WTC11 (cell line): ENCODE measurements around the gene CD86. TPM values are rescaled to one million over a fixed set of nuclear protein-coding genes. Genes with fewer than 3 reads are reported as not detected.

Source experiments
- ATAC-seq: fragments of 200-7000 bp; cut with Tn5 transposase; 2 replicates; pipeline ENCODE4 v1.10.0; 2021; ENCODE audit warnings: mild to moderate bottlenecking, moderate library complexity
- CTCF ChIA-PET: fragments of 300-600 bp; sonication (Branson Sonifier 250); formaldehyde crosslinking; loops from one replicate; lab custom pipeline; 2021; ENCODE audit warnings: antibody characterized with exemption; lab: Charles Lee
- POLR2A ChIA-PET: fragments of 350-600 bp; sonication (Branson Sonifier 250); formaldehyde crosslinking; loops from one replicate; lab custom pipeline; 2021; ENCODE audit warnings: antibody characterized with exemption; lab: Charles Lee
- DNase-seq: peaks from one replicate; pipeline ENCODE4 v3.0.0; 2021; ENCODE audit warnings: low spot score
- H3K27ac Mint-ChIP-seq: 2 replicates; pipeline ENCODE4 v1.8.0; 2021; ENCODE audit warnings: mixed read lengths
- H3K27me3 Mint-ChIP-seq: 2 replicates; pipeline ENCODE4 v1.8.0; 2021; ENCODE audit warnings: low read depth, mild to moderate bottlenecking, moderate library complexity, mixed read lengths
- H3K36me3 Mint-ChIP-seq: 2 replicates; pipeline ENCODE4 v1.8.0; 2021; ENCODE audit warnings: mixed read lengths
- H3K4me1 Mint-ChIP-seq: 2 replicates; pipeline ENCODE4 v1.8.0; 2022; ENCODE audit warnings: mixed read lengths
- H3K4me3 Mint-ChIP-seq: 2 replicates; pipeline ENCODE4 v1.8.0; 2021; ENCODE audit warnings: mild to moderate bottlenecking, moderate library complexity, mixed read lengths
- H3K9me3 Mint-ChIP-seq: 2 replicates; pipeline ENCODE4 v1.8.0; 2021; ENCODE audit warnings: mixed read lengths
- E2F4 ChIP-seq: sonication (generic); formaldehyde crosslinking; IDR thresholded peaks from 2 replicates; pipeline ENCODE4 v1.8.1; 2022; ENCODE audit warnings: low read depth, mild to moderate bottlenecking, moderate library complexity, missing genetic modification reagents, borderline replicate concordance
- ELF4 ChIP-seq: sonication (generic); formaldehyde crosslinking; IDR thresholded peaks from 2 replicates; pipeline ENCODE4 v1.8.1; 2022; ENCODE audit warnings: low read depth, mild to moderate bottlenecking, moderate library complexity, missing genetic modification reagents
- ESRRA ChIP-seq: sonication (generic); formaldehyde crosslinking; IDR thresholded peaks from 2 replicates; pipeline ENCODE4 v1.8.1; 2022; ENCODE audit warnings: mild to moderate bottlenecking, missing genetic modification reagents, borderline replicate concordance
- ETV6 ChIP-seq: sonication (generic); formaldehyde crosslinking; IDR thresholded peaks from 2 replicates; pipeline ENCODE4 v1.8.1; 2022; ENCODE audit warnings: mild to moderate bottlenecking, missing genetic modification reagents
- FOXJ3 ChIP-seq: sonication (generic); formaldehyde crosslinking; IDR thresholded peaks from 2 replicates; pipeline ENCODE4 v1.9.0; 2021; ENCODE audit warnings: missing genetic modification reagents, mild to moderate bottlenecking, borderline replicate concordance
- GRHL2 ChIP-seq: fragments of 250-450 bp; sonication (Bioruptor Pico); IDR thresholded peaks from 2 replicates; pipeline ENCODE4 v1.8.0; 2022; ENCODE audit warnings: mild to moderate bottlenecking, moderate library complexity; ENCODE audit not compliant: insufficient replicate concordance, severe bottlenecking
- GTF2I ChIP-seq: fragments of 250-450 bp; sonication (Bioruptor Pico); conservative IDR thresholded peaks from 2 replicates; pipeline ENCODE4 v1.4.0; 2021; ENCODE audit warnings: mild to moderate bottlenecking
- HMGA2 ChIP-seq: fragments of 250-450 bp; sonication (Bioruptor Pico); IDR thresholded peaks from 2 replicates; pipeline ENCODE4 v1.4.0; 2021; ENCODE audit warnings: mild to moderate bottlenecking, moderate library complexity
- KAT7 ChIP-seq: sonication (generic); formaldehyde crosslinking; IDR thresholded peaks from 2 replicates; pipeline ENCODE4 v1.8.1; 2023; ENCODE audit warnings: missing genetic modification reagents, mild to moderate bottlenecking, borderline replicate concordance
- NR1H2 ChIP-seq: sonication (generic); formaldehyde crosslinking; IDR thresholded peaks from 2 replicates; pipeline ENCODE4 v1.9.0; 2021; ENCODE audit warnings: mild to moderate bottlenecking, moderate library complexity, missing genetic modification reagents
- PRDM15 ChIP-seq: sonication (generic); formaldehyde crosslinking; IDR thresholded peaks from 2 replicates; pipeline ENCODE4 v1.8.0; 2022; ENCODE audit warnings: missing genetic modification reagents
- SP1 ChIP-seq: sonication (generic); formaldehyde crosslinking; conservative IDR thresholded peaks from 2 replicates; pipeline ENCODE4 v1.8.1; 2022; ENCODE audit warnings: missing genetic modification reagents
- USF2 ChIP-seq: sonication (generic); formaldehyde crosslinking; IDR thresholded peaks from 2 replicates; pipeline ENCODE4 v1.8.1; 2023; ENCODE audit warnings: mild to moderate bottlenecking, missing genetic modification reagents, moderate library complexity
- ZBTB21 ChIP-seq: sonication (generic); formaldehyde crosslinking; IDR thresholded peaks from 2 replicates; pipeline ENCODE4 v1.8.1; 2023; ENCODE audit warnings: mild to moderate bottlenecking, missing genetic modification reagents, borderline replicate concordance
- ZNF263 ChIP-seq: sonication (generic); formaldehyde crosslinking; IDR thresholded peaks from 2 replicates; pipeline ENCODE4 v1.8.1; 2022; ENCODE audit warnings: low read depth, mild to moderate bottlenecking, moderate library complexity, missing genetic modification reagents
- ZNF532 ChIP-seq: fragments of 250-450 bp; sonication (Bioruptor Pico); IDR thresholded peaks from 2 replicates; pipeline ENCODE4 v1.9.0; 2021; ENCODE audit warnings: mild to moderate bottlenecking, borderline replicate concordance
- ZSCAN18 ChIP-seq: fragments of 250-450 bp; sonication (Bioruptor Pico); IDR thresholded peaks from 2 replicates; pipeline ENCODE4 v2.1.2; 2022; ENCODE audit warnings: mild to moderate bottlenecking, moderate library complexity
- total RNA-seq: library from RNA; stranded (reverse); gene quantifications from 3 replicates; pipeline ENCODE4 v1.2.3, GENCODE V29; 2021

CD86 gene
- total RNA-seq, 1 experiment from 2014 or later: 0.61 TPM

GRCh38 chr3:122010506-122010905 lies 44.7 kb upstream of the CD86 start:
- POLR2A ChIA-PET: no interaction called here
- DNase-seq: no peak
- no peak overlapping the region for H3K4me3 Mint-ChIP-seq
- no peak for ATAC-seq
- TF ChIP-seq GTF2I (no peak), HMGA2 (no peak), PRDM15 (CRISPR knock-in tag) (no peak), FOXJ3 (no peak), USF2 (CRISPR knock-in tag) (no peak), KAT7 (CRISPR knock-in tag) (no peak), ETV6 (no peak), ZNF532 (no peak), ZBTB21 (CRISPR knock-in tag) (no peak), SP1 (CRISPR knock-in tag) (no peak), ZNF263 (CRISPR knock-in tag) (no peak), ZSCAN18 (no peak), ESRRA (CRISPR knock-in tag) (no peak), ELF4 (CRISPR knock-in tag) (no peak), GRHL2 (CRISPR knock-in tag) (no peak), E2F4 (CRISPR knock-in tag) (no peak), NR1H2 (CRISPR knock-in tag) (no peak)
- CTCF ChIA-PET: interaction anchor here (0.6 to 1.1 kb wide), 2 partner anchors 15 to 91 kb away, joined by 3 to 5 read pairs; no protein-coding TSS in a partner anchor
- H3K9me3 Mint-ChIP-seq: no peaks in the 10 kb centered on the region
- no peak overlapping the region for H3K27ac Mint-ChIP-seq
- peaks cover 28% of the 10 kb centered on the region for H3K4me1 Mint-ChIP-seq
- H3K27me3 Mint-ChIP-seq: no peaks in the 10 kb centered on the region
- no peaks in the 10 kb centered on the region for H3K36me3 Mint-ChIP-seq
